Astrocyte (in vitro differentiated cells and primary cell): Measurements from ENCODE around the gene ACTN2. TPM values are rescaled to one million over a fixed set of nuclear protein-coding genes. Genes with fewer than 3 reads are reported as not detected.

ENCODE experiments used
- DNase-seq: peaks from one replicate; pipeline ENCODE4 v3.0.0-alpha.2; 2010; ENCODE audit warnings: low read depth
- FAIRE-seq: peaks from 2 replicates; lab custom pipeline; 2011; peaks lifted over from hg19 to GRCh38; lab: Jason Lieb, UNC
- H2AFZ ChIP-seq: 2 replicates; pipeline ENCODE4 v1.6.0; 2012; ENCODE audit warnings: low read depth, low read length, inconsistent platforms
- H3K27ac ChIP-seq: 2 replicates; pipeline ENCODE4 v1.5.1; 2011; ENCODE audit warnings: low read depth, low read length, inconsistent platforms
- H3K27me3 ChIP-seq: 2 replicates; pipeline ENCODE4 v1.6.0; 2011; ENCODE audit warnings: low read length, inconsistent platforms; ENCODE audit not compliant: insufficient read depth
- H3K36me3 ChIP-seq: 2 replicates; pipeline ENCODE4 v1.5.1; 2011; ENCODE audit warnings: low read length, inconsistent platforms; ENCODE audit not compliant: insufficient read depth
- H3K4me1 ChIP-seq: 2 replicates; pipeline ENCODE4 v1.5.1; 2011; ENCODE audit warnings: low read length, inconsistent platforms; ENCODE audit not compliant: insufficient read depth
- H3K4me2 ChIP-seq: 2 replicates; pipeline ENCODE4 v1.6.0; 2012; ENCODE audit warnings: low read length, inconsistent platforms
- H3K4me3 ChIP-seq: 2 replicates; pipeline ENCODE4 v1.5.1; 2011; ENCODE audit warnings: low read depth, mild to moderate bottlenecking, low read length, inconsistent platforms; ENCODE audit not compliant: insufficient read depth
- H3K79me2 ChIP-seq: 2 replicates; pipeline ENCODE4 v1.6.0; 2012; ENCODE audit warnings: mild to moderate bottlenecking, low read length, inconsistent platforms; ENCODE audit not compliant: insufficient read depth
- H3K9ac ChIP-seq: 2 replicates; pipeline ENCODE4 v1.6.0; 2012; ENCODE audit warnings: mild to moderate bottlenecking, low read length, inconsistent platforms
- H3K9me3 ChIP-seq: 2 replicates; pipeline ENCODE4 v1.5.1; 2012; ENCODE audit warnings: low read depth, mild to moderate bottlenecking, low read length, inconsistent platforms; ENCODE audit not compliant: insufficient read depth
- H4K20me1 ChIP-seq: 2 replicates; pipeline ENCODE4 v1.6.0; 2012; ENCODE audit warnings: low read length, inconsistent platforms; ENCODE audit not compliant: insufficient read depth
- H3K27ac Mint-ChIP-seq: one replicate; pipeline ENCODE4 v1.8.0; 2021; ENCODE audit warnings: mild to moderate bottlenecking, mixed read lengths; ENCODE audit not compliant: unreplicated experiment
- H3K27me3 Mint-ChIP-seq: one replicate; pipeline ENCODE4 v1.8.0; 2021; ENCODE audit warnings: low read depth, mixed read lengths; ENCODE audit not compliant: unreplicated experiment
- H3K36me3 Mint-ChIP-seq: one replicate; pipeline ENCODE4 v1.8.0; 2021; ENCODE audit warnings: low read depth, mixed read lengths; ENCODE audit not compliant: unreplicated experiment
- H3K4me1 Mint-ChIP-seq: one replicate; pipeline ENCODE4 v1.8.0; 2021; ENCODE audit warnings: low read depth, mixed read lengths; ENCODE audit not compliant: unreplicated experiment
- H3K4me3 Mint-ChIP-seq: one replicate; pipeline ENCODE4 v1.8.0; 2021; ENCODE audit warnings: mild to moderate bottlenecking, moderate library complexity, mixed read lengths; ENCODE audit not compliant: unreplicated experiment
- H3K9me3 Mint-ChIP-seq: one replicate; pipeline ENCODE4 v1.8.0; 2021; ENCODE audit warnings: mild to moderate bottlenecking, mixed read lengths; ENCODE audit not compliant: unreplicated experiment
- EZH2 ChIP-seq: IDR thresholded peaks from 2 replicates; pipeline ENCODE4 v1.6.1; 2012; ENCODE audit warnings: mild to moderate bottlenecking, low read length, inconsistent platforms; ENCODE audit not compliant: insufficient read depth
- total RNA-seq: library from RNA; stranded (reverse); gene quantifications from 2 replicates; pipeline ENCODE4 v1.2.1, GENCODE V29; 2021
- TF ChIP-seq, protein P1 (sequence below): IDR thresholded peaks from 2 replicates; pipeline ENCODE4 v1.5.1; 2011; ENCODE audit warnings: low read depth, mild to moderate bottlenecking, inconsistent platforms, low read length, moderate library complexity; ENCODE audit not compliant: insufficient read depth

The ACTN2 gene
- total RNA-seq, 1 donor from 2014 or later, result 0.89 TPM

DNA sequence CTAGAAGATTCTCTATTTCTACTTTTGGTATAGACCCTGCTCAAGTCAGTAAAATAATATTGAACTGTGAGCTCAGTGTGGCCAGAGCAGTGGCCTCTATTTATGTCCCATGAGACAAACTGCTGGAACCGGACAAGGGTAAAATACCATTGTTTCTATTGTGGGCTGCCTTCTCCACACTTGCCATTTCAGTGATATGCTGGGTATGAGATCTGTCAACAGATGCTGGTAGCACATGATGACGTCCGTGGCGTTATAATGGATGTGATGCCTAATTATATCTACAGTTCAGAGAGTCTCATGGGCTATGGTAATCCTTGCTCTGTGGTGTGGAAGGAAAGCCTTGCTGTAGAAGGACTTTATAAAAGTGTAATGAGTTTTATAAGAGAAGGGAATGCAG is 2.4 kb downstream of the ACTN2 start:
- H3K36me3 ChIP-seq, result no peaks in the 10 kb centered on the region
- H2AFZ ChIP-seq, result no peak overlapping the region
- no peaks in the 10 kb centered on the region for H3K79me2 ChIP-seq
- Mint-ChIP-seq H3K9me3 (peaks cover 6% of the 10 kb centered on the region), H3K27me3 (peaks cover 35% of the 10 kb centered on the region), H3K4me3 (no peak overlapping the region), H3K27ac (no peak overlapping the region), H3K36me3 (no peaks in the 10 kb centered on the region), H3K4me1 (peaks cover 5% of the 10 kb centered on the region)
- H3K4me3 ChIP-seq, result no peak overlapping the region
- H3K27ac ChIP-seq, result no peak overlapping the region
- DNase-seq, result no peak
- H3K9ac ChIP-seq, result no peak overlapping the region
- no peak for FAIRE-seq
- H3K27me3 ChIP-seq, result peaks cover 19% of the 10 kb centered on the region
- no peak overlapping the region for H3K4me2 ChIP-seq
- no peaks in the 10 kb centered on the region for H4K20me1 ChIP-seq
- peaks cover 7% of the 10 kb centered on the region for H3K4me1 ChIP-seq
- no peaks in the 10 kb centered on the region for H3K9me3 ChIP-seq
- TF ChIP-seq, protein P1, sequence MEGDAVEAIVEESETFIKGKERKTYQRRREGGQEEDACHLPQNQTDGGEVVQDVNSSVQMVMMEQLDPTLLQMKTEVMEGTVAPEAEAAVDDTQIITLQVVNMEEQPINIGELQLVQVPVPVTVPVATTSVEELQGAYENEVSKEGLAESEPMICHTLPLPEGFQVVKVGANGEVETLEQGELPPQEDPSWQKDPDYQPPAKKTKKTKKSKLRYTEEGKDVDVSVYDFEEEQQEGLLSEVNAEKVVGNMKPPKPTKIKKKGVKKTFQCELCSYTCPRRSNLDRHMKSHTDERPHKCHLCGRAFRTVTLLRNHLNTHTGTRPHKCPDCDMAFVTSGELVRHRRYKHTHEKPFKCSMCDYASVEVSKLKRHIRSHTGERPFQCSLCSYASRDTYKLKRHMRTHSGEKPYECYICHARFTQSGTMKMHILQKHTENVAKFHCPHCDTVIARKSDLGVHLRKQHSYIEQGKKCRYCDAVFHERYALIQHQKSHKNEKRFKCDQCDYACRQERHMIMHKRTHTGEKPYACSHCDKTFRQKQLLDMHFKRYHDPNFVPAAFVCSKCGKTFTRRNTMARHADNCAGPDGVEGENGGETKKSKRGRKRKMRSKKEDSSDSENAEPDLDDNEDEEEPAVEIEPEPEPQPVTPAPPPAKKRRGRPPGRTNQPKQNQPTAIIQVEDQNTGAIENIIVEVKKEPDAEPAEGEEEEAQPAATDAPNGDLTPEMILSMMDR, result no peak
- no peak for TF ChIP-seq EZH2

DNA sequence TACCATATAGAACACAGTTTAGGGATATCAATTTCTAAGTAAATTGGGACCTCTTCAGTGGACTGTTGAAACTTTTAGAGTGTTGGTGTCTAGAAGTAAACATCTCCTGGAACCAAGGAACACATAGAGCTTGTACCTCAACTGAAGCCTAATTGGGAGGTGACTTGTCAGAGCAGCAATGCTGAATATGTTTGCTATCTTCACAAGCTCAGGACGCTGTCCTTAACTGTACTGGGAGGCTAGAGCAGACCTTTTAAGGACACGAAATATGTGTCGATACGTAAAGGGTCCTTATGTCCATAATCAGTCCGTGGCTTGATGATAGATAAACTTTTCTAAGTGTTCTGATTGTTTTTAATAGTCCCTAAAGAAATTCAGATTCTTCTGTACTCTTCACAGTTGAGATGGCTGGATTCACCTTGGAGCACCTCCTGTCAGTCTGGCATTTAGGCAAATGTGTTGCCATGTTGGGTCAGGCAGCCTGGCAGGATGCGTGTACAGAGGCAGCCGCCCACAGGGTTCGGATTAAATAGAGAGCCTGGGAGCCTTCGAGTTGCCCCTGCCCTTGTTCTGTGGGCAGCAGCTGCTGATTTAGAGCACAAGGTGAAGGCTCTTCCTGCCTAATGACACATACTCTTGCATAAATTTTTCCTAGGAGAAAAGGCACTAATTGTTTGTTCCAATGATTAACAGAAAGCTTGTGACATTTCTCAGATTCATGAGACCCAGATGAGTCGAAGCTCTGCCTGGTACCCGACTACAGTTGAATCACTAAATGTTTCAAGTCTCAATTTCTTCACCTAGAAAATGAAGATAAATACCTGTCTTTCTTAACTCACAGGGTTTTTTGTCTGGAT is 3.6 kb downstream of the ACTN2 start:
- no peak overlapping the region for H3K9ac ChIP-seq
- Mint-ChIP-seq H3K4me3 (no peak overlapping the region), H3K27me3 (peaks cover 36% of the 10 kb centered on the region), H3K9me3 (peaks cover 6% of the 10 kb centered on the region), H3K36me3 (no peaks in the 10 kb centered on the region), H3K4me1 (peaks cover 5% of the 10 kb centered on the region), H3K27ac (no peak overlapping the region)
- DNase-seq (no peak), FAIRE-seq (no peak)
- H3K4me1 ChIP-seq, result peaks cover 7% of the 10 kb centered on the region
- H3K27ac ChIP-seq, result no peak overlapping the region
- H3K9me3 ChIP-seq, result no peaks in the 10 kb centered on the region
- H3K79me2 ChIP-seq, result no peaks in the 10 kb centered on the region
- no peak overlapping the region for H3K4me3 ChIP-seq
- no peak for TF ChIP-seq EZH2
- H3K4me2 ChIP-seq, result no peak overlapping the region
- H4K20me1 ChIP-seq, result no peaks in the 10 kb centered on the region
- peaks cover 19% of the 10 kb centered on the region for H3K27me3 ChIP-seq
- H2AFZ ChIP-seq, result no peak overlapping the region
- H3K36me3 ChIP-seq, result no peaks in the 10 kb centered on the region

DNA sequence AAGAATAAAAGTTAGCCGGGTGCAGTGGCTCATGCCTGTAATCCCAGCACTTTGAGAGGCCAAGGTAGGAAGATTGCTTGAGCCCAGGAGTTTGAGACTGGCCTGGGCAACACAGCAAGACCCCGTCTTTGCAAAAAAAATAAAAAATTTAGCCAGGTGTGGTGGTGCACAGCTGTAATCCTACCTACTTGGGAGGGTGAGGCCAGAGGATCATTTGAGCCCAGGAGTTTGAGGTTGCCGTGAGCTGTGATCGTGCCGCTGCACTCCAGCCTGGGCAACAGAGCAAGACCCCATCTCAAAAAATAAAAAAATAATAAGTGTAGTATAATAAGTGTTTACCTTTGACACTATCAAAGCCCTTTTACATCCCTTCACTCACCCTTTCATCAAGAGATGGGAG is 5.0 kb downstream of the ACTN2 start:
- H2AFZ ChIP-seq, result no peak overlapping the region
- Mint-ChIP-seq H3K9me3 (peaks cover 4% of the 10 kb centered on the region), H3K4me1 (peaks cover 5% of the 10 kb centered on the region), H3K4me3 (no peak overlapping the region), H3K27me3 (peaks cover 31% of the 10 kb centered on the region), H3K27ac (no peak overlapping the region), H3K36me3 (no peaks in the 10 kb centered on the region)
- no peak overlapping the region for H3K9ac ChIP-seq
- peaks cover 19% of the 10 kb centered on the region for H3K27me3 ChIP-seq
- no peaks in the 10 kb centered on the region for H3K79me2 ChIP-seq
- FAIRE-seq (no peak), DNase-seq (no peak)
- H3K4me3 ChIP-seq, result no peak overlapping the region
- TF ChIP-seq EZH2, result no peak
- TF ChIP-seq, protein P1, result no peak
- no peak overlapping the region for H3K4me2 ChIP-seq
- H3K4me1 ChIP-seq, result peaks cover 7% of the 10 kb centered on the region
- H3K9me3 ChIP-seq, result no peaks in the 10 kb centered on the region
- H4K20me1 ChIP-seq, result no peaks in the 10 kb centered on the region
- no peak overlapping the region for H3K27ac ChIP-seq
- H3K36me3 ChIP-seq, result no peaks in the 10 kb centered on the region
